HG03175 (cell line): ENCODE measurements around the gene FAM222B.
"Not testable (repeated sequence)": the region's sequence is repeated elsewhere in the genome, so short reads cannot be mapped to it uniquely, and the experiment has no call there.

Source experiments
- ATAC-seq: cut with Tn5 transposase; IDR thresholded peaks from one replicate; pipeline ENCODE4 v1.9.1; 2021; ENCODE audit warnings: mild to moderate bottlenecking, moderate library complexity; ENCODE audit not compliant: unreplicated experiment

FAM222B gene

DNA sequence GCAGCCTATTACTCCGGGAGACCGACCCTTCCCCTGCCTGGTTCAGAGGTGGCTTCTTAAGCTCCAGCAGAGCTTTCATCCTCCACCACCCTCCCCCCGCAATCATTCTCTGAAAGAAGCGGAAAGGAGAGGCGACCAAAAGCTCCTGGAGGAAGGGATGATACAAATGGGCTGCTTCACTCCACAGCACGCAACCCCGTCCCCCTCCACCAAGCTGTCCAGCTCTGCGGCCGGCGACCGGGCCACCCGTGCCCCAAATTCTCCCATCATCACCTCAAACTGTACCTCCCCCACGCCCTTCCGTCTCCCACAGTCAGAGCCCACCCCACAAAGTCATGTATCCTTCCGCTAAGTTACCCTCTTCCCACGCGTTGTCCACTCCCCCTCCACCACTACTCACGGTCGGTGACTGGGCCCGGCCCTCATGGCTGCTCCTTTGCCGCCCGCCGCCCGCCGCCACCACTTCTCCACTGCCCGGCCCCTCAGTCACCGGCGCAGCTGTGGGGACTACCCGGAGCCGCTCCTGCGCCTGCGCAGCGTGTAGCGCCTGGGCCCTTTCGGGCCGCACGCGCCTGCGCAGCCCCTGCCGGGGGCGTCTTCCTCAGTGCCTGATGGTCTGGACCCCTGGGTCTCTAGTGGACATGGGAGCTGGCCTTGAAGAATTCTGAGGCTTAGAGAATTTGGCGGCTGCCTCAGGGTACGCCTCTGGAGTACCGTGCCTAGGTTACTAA, at the start of gene FAM222B:
Gene FAM222B (minus strand): TSS at position 509 of the 731 bp plus-strand sequence. CDS start 76,123 bp downstream, outside the sequence.
- ATAC-seq: peak; percentile 91

GRCh38 chr17:28892024-28892423, 49.4 kb upstream of the FAM222B start:
- no peak for ATAC-seq

DNA sequence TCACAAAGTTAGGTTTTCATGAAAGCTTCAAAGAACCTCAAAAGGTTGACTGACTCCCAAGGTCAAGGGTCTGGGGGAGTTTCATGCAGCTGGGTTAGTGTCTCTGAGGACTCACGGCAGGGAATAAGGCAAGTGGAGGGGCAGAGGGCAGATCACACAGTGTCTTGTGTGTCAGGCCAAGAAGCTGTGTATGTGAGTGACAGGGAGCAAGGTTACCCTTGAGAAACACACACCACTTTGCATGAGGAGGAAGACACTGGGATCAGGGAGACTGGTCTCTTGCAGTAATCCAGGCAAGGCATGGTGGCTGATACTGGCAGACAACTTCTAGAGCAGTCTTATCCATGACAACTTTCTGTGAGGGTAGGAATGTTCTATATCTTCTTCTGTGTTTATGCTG, 48.6 kb upstream of the FAM222B start:
- no peak for ATAC-seq

DNA sequence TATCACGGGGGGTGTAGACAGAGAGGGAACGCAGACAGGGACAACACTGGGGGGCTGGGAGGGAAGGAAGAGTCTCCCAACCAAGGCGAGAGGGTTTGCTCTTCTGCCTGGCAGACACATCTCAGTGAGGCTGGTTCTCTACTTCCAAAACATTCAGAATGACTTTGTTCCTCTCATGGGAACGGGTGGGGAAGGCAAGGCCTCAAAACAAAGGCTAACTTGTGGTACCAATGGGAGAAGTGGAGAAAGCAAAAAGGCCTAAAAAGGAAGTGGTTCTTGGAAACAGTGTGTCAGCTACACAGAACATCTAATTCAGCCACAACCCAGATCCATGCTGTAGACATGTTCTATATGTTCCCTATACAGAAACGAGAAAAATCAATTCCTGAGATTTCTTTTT, 47.4 kb upstream of the FAM222B start:
- no peak for ATAC-seq

DNA sequence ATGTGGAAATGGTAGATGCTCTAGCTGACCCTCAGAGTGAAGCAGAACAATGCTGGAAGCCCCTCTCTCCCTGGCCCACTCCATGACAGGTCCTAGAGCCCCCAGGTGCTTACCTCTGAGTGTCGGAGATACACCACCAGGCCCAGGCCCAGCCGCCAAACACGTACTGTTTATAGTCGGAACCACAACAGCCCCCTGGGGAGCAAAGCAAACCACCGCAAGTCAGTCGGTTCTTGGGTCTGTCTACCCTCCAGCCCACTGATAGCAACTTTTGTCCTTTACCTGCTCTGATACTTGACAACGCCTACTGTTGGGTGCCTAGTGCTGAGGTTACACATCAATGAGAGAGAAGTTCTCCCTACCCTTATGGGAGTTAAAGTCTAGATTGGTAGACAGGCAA, 46.2 kb upstream of the FAM222B start:
- no peak for ATAC-seq

DNA sequence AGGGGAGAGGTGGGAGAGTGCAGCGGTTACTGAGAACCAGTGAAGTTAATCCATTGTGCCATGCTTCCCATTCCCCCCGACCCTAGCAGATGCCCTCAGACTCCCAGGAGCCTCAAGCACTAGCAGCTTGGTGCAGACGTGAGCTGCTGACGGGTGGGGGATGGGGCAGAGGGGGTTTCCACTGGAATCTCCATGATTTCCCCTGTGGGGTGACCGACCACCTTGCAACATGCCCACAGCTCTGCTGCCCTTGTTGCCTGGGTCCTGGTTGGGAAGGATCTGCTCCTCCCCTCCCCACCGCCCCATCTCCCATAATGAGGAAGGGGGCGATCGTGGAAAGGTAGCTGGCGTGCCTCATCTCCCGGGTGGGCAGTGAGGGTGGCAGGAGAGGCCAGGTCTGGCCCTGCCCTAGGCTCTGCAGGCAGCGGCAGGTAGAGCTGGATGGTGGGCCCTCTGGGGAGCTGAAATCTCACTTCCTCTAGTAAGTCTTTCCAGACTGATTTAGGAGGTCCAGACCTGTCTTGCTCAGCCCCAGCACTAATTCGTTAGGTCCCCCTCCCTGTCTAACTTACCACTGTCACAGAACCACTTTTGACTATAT, 45.4 kb upstream of the FAM222B start:
- ATAC-seq: no peak

GRCh38 chr17:28885951-28886350, 43.4 kb upstream of the FAM222B start:
- no peak for ATAC-seq

- ATAC-seq: no peak
These were observed 42.8 kb upstream of the FAM222B start for GRCh38 chr17:28885363-28885762.

GRCh38 chr17:28883967-28884702, 41.5 kb upstream of the FAM222B start:
- no peak for ATAC-seq

DNA sequence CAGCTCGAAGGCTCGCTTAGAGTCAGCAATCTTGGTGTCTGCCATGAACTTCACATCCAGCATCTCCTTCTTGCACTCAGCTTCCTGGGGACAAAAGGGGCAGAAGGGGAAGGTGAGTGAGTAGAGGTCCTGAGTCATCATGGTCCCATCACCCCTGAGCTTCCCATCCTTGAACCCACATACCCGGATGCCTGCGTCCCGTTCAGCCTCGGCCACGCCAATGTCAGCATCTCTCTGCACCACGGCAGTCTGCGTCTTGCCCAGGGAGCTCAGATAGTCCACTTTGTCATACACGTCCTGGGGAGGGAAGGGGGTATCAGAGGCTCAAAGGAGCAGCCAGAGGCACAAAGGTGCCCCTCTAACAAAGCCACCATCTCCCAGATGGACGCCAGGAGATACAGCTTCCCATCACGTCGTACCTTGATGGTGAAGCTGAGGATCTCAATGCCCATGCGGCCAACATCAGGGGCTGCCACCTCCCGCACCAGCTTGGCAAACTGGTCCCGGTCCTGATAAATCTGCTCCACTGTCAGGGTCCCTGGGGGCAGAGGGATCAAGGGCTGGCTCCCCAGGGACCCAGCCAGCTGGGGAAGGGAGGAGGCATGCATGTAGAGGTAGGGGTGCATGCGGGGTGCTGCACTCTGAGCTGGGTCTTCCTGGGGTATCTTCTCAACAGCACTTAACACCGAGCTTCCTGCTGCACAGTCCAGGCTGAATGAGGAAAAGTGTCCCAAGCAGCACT, 39.7 kb upstream of the FAM222B start:
- ATAC-seq: no peak

DNA sequence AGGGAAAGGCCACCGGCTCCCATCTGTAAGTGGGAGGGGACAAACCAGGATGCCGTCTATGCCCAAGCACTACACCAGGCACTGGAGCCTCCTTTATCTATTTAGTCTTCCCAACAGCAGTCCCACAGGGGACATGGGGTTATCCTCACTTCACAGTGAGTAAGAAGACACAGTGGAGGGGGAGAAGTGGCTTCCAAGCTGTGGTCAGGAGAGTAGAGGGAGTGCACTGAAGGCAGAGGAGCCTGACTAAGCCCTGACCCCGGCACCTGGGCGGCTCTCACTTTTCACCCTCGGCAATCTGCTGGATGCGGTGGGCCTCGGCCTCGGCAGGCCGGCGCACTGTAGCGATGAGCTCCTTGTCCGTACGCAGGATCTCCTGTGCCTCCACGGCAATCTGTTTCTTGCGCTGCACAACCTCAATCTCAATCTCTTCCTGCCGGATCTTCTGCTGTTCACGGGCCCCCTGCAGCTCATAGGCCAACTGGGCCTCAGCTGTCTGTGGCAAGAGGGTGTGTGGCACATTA, 39.0 kb upstream of the FAM222B start:
- ATAC-seq: no peak

DNA sequence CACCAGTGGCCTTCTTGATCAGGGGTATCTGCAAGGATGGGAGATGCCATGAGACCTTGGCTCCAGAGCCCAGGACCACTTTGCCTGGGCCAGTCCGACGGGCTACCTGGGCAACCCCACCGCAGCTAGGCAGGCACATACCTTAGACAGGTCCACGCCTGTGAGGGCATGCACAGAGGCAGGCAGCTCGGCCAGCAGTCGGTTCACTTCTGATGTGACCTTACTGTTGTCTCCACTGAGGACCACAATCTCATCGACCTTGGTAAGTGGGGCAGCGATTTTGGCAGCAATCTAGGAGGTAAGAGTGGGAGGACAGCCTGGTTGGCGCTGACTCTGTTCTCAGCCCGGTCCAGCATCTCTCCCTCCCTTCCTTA, 38.0 kb upstream of the FAM222B start:
- ATAC-seq: no peak

DNA sequence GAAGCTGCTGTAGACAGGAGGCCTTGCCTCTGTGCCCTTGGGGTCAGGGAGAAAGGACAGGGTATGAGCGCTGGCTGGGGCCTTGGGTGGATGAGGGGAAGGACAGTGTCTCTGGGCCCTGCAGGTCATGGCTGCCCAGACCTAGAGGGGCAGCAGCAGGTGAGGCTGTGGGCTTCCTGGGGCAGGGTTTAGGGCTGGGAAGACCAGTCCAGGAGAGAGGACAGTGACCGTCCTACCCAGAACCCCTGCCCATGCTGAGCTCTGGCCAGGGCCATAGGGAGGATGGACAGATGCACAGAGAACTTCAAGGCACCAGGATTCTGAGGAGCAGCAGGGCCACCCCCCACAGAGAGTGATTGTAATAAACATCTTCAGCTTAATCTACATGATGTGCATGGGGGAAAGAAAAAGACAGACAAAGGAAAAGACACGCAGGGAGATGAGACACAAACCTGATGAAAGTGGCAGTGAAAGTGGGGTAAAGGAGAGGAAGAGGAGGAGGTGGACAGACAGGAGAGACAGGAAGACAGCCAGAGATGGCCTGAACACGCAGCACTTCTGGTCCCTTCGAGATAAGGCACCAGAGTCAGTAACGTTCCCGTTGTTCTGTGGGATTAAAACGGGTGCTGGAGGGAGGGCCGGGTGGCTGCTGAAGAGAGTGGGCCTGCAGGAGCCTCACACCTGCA, 37.4 kb upstream of the FAM222B start:
- ATAC-seq: no peak

DNA sequence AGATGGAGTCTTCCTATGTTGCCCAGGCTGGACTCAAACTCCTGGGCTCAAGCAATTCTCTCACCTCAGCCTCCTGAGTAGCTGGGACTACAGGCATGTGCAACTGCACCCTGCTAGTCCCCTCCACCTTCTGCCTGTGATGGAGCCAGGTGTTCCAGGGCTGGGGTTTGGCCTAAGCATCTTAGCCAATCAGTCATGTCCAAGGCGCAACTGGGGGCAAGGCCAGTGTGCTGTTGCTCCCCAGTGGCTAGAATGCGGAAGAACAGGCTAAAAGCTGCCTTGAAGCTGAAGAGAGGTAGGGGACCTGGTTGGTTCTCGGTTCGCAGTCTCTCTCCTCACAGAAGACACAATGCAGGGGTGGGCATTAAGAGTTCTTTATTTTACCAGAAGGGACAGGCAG, 36.4 kb upstream of the FAM222B start:
- ATAC-seq: no peak

DNA sequence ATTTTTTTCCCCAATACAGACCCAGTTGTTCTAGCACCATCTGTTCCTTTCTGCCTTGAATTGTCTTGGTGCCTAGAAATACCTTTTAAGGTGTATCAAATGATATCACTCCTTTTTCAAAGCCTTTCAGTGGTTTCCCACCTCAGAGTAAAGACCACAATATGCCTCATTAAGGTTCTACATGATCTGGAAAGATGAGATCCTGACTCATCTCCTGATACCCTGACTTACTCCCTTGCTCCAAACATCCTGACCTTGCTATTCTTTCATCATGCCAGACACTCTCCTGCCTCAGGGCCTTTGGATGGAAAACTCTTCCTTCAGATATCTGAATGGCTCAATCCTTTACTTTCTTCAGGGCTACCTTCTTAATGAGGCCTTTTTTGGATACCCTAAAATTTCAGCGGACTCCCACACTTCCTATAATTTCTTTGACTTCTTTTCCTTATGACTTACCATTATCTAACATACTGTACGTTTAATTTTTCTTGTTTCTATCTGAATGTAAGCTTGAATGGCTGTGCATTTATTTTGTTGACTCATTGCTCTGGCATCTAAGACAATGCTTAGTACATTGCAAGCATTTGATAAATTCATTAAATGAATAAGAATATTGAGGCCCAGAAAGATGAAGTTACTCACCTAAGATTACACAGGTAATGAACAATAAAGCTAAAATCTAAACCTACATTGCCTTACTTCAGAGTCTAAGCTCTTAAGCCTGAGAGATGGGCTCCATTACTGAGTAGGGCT, 35.7 kb upstream of the FAM222B start:
- no peak for ATAC-seq

- not testable (repeated sequence) for ATAC-seq
These were observed 34.6 kb upstream of the FAM222B start for GRCh38 chr17:28877150-28877711.

DNA sequence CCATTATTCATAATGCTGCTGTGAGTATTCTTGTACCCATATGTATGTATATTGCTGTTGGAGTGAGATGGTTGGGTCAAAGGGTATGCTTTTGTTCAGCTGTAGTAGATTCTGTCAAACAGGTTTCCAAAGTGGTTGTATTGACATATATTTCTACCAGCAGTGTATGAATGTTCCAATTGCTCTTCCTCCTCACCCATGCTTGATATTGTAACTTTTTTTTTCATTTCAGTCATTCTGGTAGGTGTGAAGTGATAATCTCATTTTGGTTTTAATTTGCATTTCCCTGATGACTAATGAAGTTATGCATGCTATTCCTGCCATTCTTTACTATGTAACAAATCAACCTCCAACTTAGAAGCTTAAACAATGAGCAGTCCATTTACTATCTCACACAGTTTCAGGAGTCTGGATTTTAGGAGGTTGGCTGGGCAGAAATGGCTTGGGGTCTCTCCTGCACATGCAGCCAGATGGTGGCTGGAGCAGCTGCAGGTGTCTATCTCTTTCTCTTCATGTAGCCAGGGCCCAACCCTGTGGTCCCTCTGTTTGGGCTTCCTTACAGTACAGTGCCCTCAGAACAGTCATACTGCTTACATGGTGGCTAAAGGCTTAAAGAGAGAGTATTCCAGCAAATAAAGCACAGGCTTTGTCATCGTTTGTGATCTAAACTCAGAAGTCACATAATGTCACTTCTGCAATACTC, 33.4 kb upstream of the FAM222B start:
- ATAC-seq: no peak

DNA sequence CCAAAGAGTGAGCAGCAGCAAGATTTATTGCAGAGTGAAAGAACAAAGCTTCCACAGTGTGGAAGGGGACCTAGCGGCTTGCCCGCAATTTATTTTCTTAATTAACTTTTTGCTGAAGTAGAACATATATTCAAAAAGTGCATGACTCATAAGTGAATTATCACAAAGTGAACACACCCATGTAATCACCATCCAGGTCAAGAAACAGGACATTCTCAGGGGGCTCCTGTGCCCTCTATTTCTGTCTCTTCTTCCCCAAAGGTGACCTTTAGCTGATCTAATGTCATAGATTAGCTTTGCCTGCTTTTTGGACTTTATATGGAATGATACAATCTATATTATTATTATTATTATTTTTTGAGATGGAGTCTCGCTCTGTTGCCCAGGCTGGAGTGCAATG, 32.2 kb upstream of the FAM222B start:
- ATAC-seq: no peak

- ATAC-seq: no peak
These were observed 31.2 kb upstream of the FAM222B start for GRCh38 chr17:28873839-28874238.
